BLaER1 treated with 17β-estradiol and CSF1 and Interleukin-3, amounts not matched to agents 10 nM and 100 nM (cell line): Measurements from ENCODE around the gene WDR37.

Source experiments
- H3K27ac ChIP-seq, 11 experiments: shearing (Covaris generic); formaldehyde crosslinking; 2 replicates each; pipeline ENCODE4 v1.8.1; 2022
- H3K27me3 ChIP-seq, 11 experiments: shearing (Covaris generic); formaldehyde crosslinking; 2 replicates each; pipeline ENCODE4 v1.8.1; 2022
- H3K36me3 ChIP-seq, 11 experiments: shearing (Covaris generic); formaldehyde crosslinking; 2 replicates each; pipeline ENCODE4 v1.8.1; 2022
- H3K4me1 ChIP-seq, 10 experiments: shearing (Covaris generic); formaldehyde crosslinking; 2 replicates each; pipeline ENCODE4 v1.8.1; 2022
- H3K4me2 ChIP-seq, 11 experiments: shearing (Covaris generic); formaldehyde crosslinking; 2 replicates each; pipeline ENCODE4 v1.8.1; 2022
- H3K4me3 ChIP-seq, 10 experiments: shearing (Covaris generic); formaldehyde crosslinking; 2 replicates each; pipeline ENCODE4 v1.8.1; 2022
- H3K9ac ChIP-seq, 11 experiments: shearing (Covaris generic); formaldehyde crosslinking; 2 replicates each; pipeline ENCODE4 v1.8.1; 2022
- H3K9me3 ChIP-seq, 11 experiments: shearing (Covaris generic); formaldehyde crosslinking; replicated peaks in 1 of 11; 2 replicates each; pipeline ENCODE4 v1.8.1; 2022
- H4K20me1 ChIP-seq, 11 experiments: shearing (Covaris generic); formaldehyde crosslinking; 2 replicates each; pipeline ENCODE4 v1.8.1; 2022
- Cebpa-rat ChIP-seq, 11 experiments: shearing (Covaris generic); IDR thresholded peaks; 2 replicates each; pipeline ENCODE4 v1.8.1; 2022

The WDR37 gene

GRCh38 chr10:1085258-1085657 is 29.1 kb downstream of the WDR37 start:
- Histone ChIP-seq H3K36me3 (peaks cover 94 to 100% (median 99%) of the 10 kb centered on the region in 11 experiments), H3K4me1 (peaks cover 0 to 11% (median 7%) of the 10 kb centered on the region in 10 experiments; a peak in 9 of 20 replicates), H3K4me3 (no peak overlapping the region), H4K20me1 (peaks cover 16 to 96% (median 59%) of the 10 kb centered on the region in 11 experiments; a peak in 19 of 22 replicates), H3K4me2 (0 out of 22 replicates have a peak overlapping the region, but pooled peaks of 1 of the 11 experiments have one; percentile 21), H3K9ac (no peak overlapping the region), H3K27ac (peak overlapping the region in 1 of 11 experiments; percentile 10; a peak in 1 of 22 replicates), H3K9me3 (no peaks in the 10 kb centered on the region), H3K27me3 (no peaks in the 10 kb centered on the region)
- no peak for TF ChIP-seq Cebpa-rat (IDR thresholded peaks at IDR 0.05)

GRCh38 chr10:1086787-1087186 is 30.6 kb downstream of the WDR37 start:
- Histone ChIP-seq H3K36me3 (peaks cover 97 to 100% (median 100%) of the 10 kb centered on the region in 11 experiments), H3K4me1 (peaks cover 0 to 11% (median 7%) of the 10 kb centered on the region in 10 experiments; a peak in 9 of 20 replicates), H3K27ac (no peak overlapping the region), H3K9me3 (no peaks in the 10 kb centered on the region), H3K9ac (no peak overlapping the region), H3K4me3 (no peak overlapping the region), H3K4me2 (no peak overlapping the region), H4K20me1 (peaks cover 20 to 98% (median 67%) of the 10 kb centered on the region in 11 experiments; a peak in 20 of 22 replicates), H3K27me3 (no peaks in the 10 kb centered on the region)
- no peak for TF ChIP-seq Cebpa-rat (IDR thresholded peaks at IDR 0.05)

- Histone ChIP-seq H3K36me3 (peaks cover 94 to 100% (median 99%) of the 10 kb centered on the region in 11 experiments), H3K4me2 (no peak overlapping the region), H3K27ac (no peak overlapping the region), H3K4me1 (peaks cover 0 to 11% (median 7%) of the 10 kb centered on the region in 10 experiments; a peak in 9 of 20 replicates), H3K9ac (no peak overlapping the region), H3K27me3 (no peaks in the 10 kb centered on the region), H4K20me1 (peaks cover 20 to 97% (median 48%) of the 10 kb centered on the region in 11 experiments; a peak in 20 of 22 replicates), H3K9me3 (no peaks in the 10 kb centered on the region), H3K4me3 (no peak overlapping the region)
- no peak for TF ChIP-seq Cebpa-rat (IDR thresholded peaks at IDR 0.05)
These were observed 33.0 kb downstream of the WDR37 start for GRCh38 chr10:1089017-1089689.

GRCh38 chr10:1090696-1091095 is 34.5 kb downstream of the WDR37 start:
- Histone ChIP-seq H3K4me1 (no peaks in the 10 kb centered on the region; a peak in 1 of 20 replicates), H3K36me3 (peaks cover 94 to 100% (median 99%) of the 10 kb centered on the region in 11 experiments), H4K20me1 (peaks cover 16 to 98% (median 50%) of the 10 kb centered on the region in 11 experiments; a peak in 20 of 22 replicates), H3K27me3 (no peaks in the 10 kb centered on the region), H3K4me2 (no peak overlapping the region), H3K9me3 (no peaks in the 10 kb centered on the region), H3K9ac (no peak overlapping the region), H3K27ac (no peak overlapping the region), H3K4me3 (no peak overlapping the region)
- no peak for TF ChIP-seq Cebpa-rat (IDR thresholded peaks at IDR 0.05)

- no peak overlapping the region for H3K27ac ChIP-seq
- H4K20me1 ChIP-seq: peaks cover 4 to 98% (median 47%) of the 10 kb centered on the region in 11 experiments; a peak in 20 of 22 replicates
- TF ChIP-seq Cebpa-rat (IDR thresholded peaks at IDR 0.05): no peak
- H3K9me3 ChIP-seq: no peaks in the 10 kb centered on the region
- no peak overlapping the region for H3K9ac ChIP-seq
- H3K27me3 ChIP-seq: no peaks in the 10 kb centered on the region
- H3K36me3 ChIP-seq: peaks cover 95 to 100% (median 99%) of the 10 kb centered on the region in 11 experiments
- no peak overlapping the region for H3K4me2 ChIP-seq
- no peaks in the 10 kb centered on the region; a peak in 1 of 20 replicates for H3K4me1 ChIP-seq
- H3K4me3 ChIP-seq: no peak overlapping the region
These were observed 37.5 kb downstream of the WDR37 start for GRCh38 chr10:1093696-1094095.

- H3K9me3 ChIP-seq: no peaks in the 10 kb centered on the region
- no peak overlapping the region for H3K4me2 ChIP-seq
- H3K4me1 ChIP-seq: no peaks in the 10 kb centered on the region
- no peak overlapping the region for H3K27ac ChIP-seq
- H3K9ac ChIP-seq: no peak overlapping the region
- peaks cover 94 to 100% (median 99%) of the 10 kb centered on the region in 11 experiments for H3K36me3 ChIP-seq
- no peak for TF ChIP-seq Cebpa-rat (IDR thresholded peaks at IDR 0.05)
- no peak overlapping the region for H3K4me3 ChIP-seq
- H3K27me3 ChIP-seq: no peaks in the 10 kb centered on the region
- H4K20me1 ChIP-seq: peaks cover 9 to 98% (median 46%) of the 10 kb centered on the region in 11 experiments; a peak in 20 of 22 replicates
These were observed 38.2 kb downstream of the WDR37 start for GRCh38 chr10:1094112-1095057.

GRCh38 chr10:1095498-1095897 is 39.3 kb downstream of the WDR37 start:
- H3K4me3 ChIP-seq: no peak overlapping the region
- H3K27ac ChIP-seq: no peak overlapping the region
- no peak overlapping the region for H3K9ac ChIP-seq
- H3K4me1 ChIP-seq: no peaks in the 10 kb centered on the region
- TF ChIP-seq Cebpa-rat (IDR thresholded peaks at IDR 0.05): no peak
- H3K9me3 ChIP-seq: no peaks in the 10 kb centered on the region
- H3K36me3 ChIP-seq: peaks cover 94 to 100% (median 99%) of the 10 kb centered on the region in 11 experiments
- H3K4me2 ChIP-seq: no peak overlapping the region
- H3K27me3 ChIP-seq: no peaks in the 10 kb centered on the region
- H4K20me1 ChIP-seq: peaks cover 19 to 98% (median 52%) of the 10 kb centered on the region in 11 experiments

GRCh38 chr10:1096287-1096889 is 40.2 kb downstream of the WDR37 start:
- H3K9ac ChIP-seq: no peak overlapping the region
- no peak overlapping the region for H3K27ac ChIP-seq
- H3K9me3 ChIP-seq: no peaks in the 10 kb centered on the region
- H3K36me3 ChIP-seq: peaks cover 94 to 100% (median 99%) of the 10 kb centered on the region in 11 experiments
- H3K4me2 ChIP-seq: no peak overlapping the region
- no peak overlapping the region for H3K4me3 ChIP-seq
- no peaks in the 10 kb centered on the region for H3K27me3 ChIP-seq
- H4K20me1 ChIP-seq: peaks cover 28 to 98% (median 58%) of the 10 kb centered on the region in 11 experiments
- no peaks in the 10 kb centered on the region for H3K4me1 ChIP-seq
- TF ChIP-seq Cebpa-rat (IDR thresholded peaks at IDR 0.05): no peak
